GM23338 (cell line): ENCODE data around the gene SEMA6B. TPM values are rescaled to one million over a fixed set of nuclear protein-coding genes. Genes with fewer than 3 reads are reported as not detected.
"Not testable (repeated sequence)": the region's sequence is repeated elsewhere in the genome, so short reads cannot be mapped to it uniquely, and the experiment has no call there.

Experiments
- ATAC-seq: fragments of 200-7000 bp; cut with Tn5 transposase; 3 replicates; pipeline ENCODE4 v1.9.1; 2020
- DNase-seq: peaks from one replicate; pipeline ENCODE4 v3.0.0-alpha.2; 2015; ENCODE audit warnings: low spot score
- H2AFZ ChIP-seq: fragments of 200-600 bp; sonication (generic); 2 replicates; pipeline ENCODE4 v1.8.0; 2016; ENCODE audit warnings: antibody characterized with exemption, mild to moderate bottlenecking, moderate library complexity
- H3F3A ChIP-seq: fragments of 200-600 bp; sonication (generic); replicated peaks from 2 replicates; pipeline ENCODE4 v1.8.0; 2017; ENCODE audit warnings: antibody characterized with exemption, mixed run types, low read depth
- H3K27ac ChIP-seq: fragments of 200-600 bp; sonication (generic); 2 replicates; pipeline ENCODE4 v1.6.1; 2016; ENCODE audit warnings: low read depth
- H3K27me3 ChIP-seq: fragments of 200-600 bp; sonication (generic); 2 replicates; pipeline ENCODE4 v1.8.0; 2016; ENCODE audit warnings: mild to moderate bottlenecking, mixed run types, moderate library complexity; ENCODE audit not compliant: insufficient read depth
- H3K36me3 ChIP-seq: fragments of 200-600 bp; sonication (generic); 2 replicates; pipeline ENCODE4 v1.8.0; 2016; ENCODE audit warnings: mild to moderate bottlenecking; ENCODE audit not compliant: insufficient read depth
- H3K4me1 ChIP-seq: fragments of 200-600 bp; sonication (generic); 2 replicates; pipeline ENCODE4 v1.8.0; 2016; ENCODE audit warnings: mild to moderate bottlenecking, moderate library complexity; ENCODE audit not compliant: insufficient read depth
- H3K4me2 ChIP-seq: fragments of 200-600 bp; sonication (generic); 2 replicates; pipeline ENCODE4 v1.7.1; 2017; ENCODE audit warnings: mixed run types
- H3K4me3 ChIP-seq: fragments of 200-600 bp; sonication (generic); 2 replicates; pipeline ENCODE4 v1.6.1; 2016; ENCODE audit warnings: mixed run types
- H3K79me2 ChIP-seq: fragments of 200-600 bp; sonication (generic); replicated peaks from 2 replicates; pipeline ENCODE4 v1.8.0; 2017; ENCODE audit warnings: mild to moderate bottlenecking; ENCODE audit not compliant: insufficient read depth
- H3K9me2 ChIP-seq: fragments of 200-600 bp; sonication (generic); 2 replicates; pipeline ENCODE4 v1.8.0; 2017; ENCODE audit not compliant: insufficient read depth
- H4K20me1 ChIP-seq: fragments of 200-600 bp; sonication (generic); replicated peaks from 2 replicates; pipeline ENCODE4 v1.8.0; 2017; ENCODE audit warnings: mild to moderate bottlenecking; ENCODE audit not compliant: insufficient read depth
- H3K27ac Mint-ChIP-seq: 2 replicates; pipeline ENCODE4 v1.8.0; 2020; ENCODE audit warnings: inconsistent platforms, mild to moderate bottlenecking, moderate library complexity, mixed read lengths
- H3K27me3 Mint-ChIP-seq: 3 replicates; pipeline ENCODE4 v1.8.0; 2022; ENCODE audit warnings: low read depth, mild to moderate bottlenecking, moderate library complexity, mixed read lengths, inconsistent platforms; ENCODE audit not compliant: insufficient read depth, poor library complexity
- H3K36me3 Mint-ChIP-seq: 3 replicates; pipeline ENCODE4 v1.8.0; 2021; ENCODE audit warnings: low read depth, mild to moderate bottlenecking, inconsistent platforms, moderate library complexity, mixed read lengths
- H3K4me1 Mint-ChIP-seq: 3 replicates; pipeline ENCODE4 v1.8.0; 2020; ENCODE audit warnings: mild to moderate bottlenecking, inconsistent platforms, mixed read lengths
- H3K4me3 Mint-ChIP-seq: 3 replicates; pipeline ENCODE4 v1.8.0; 2021; ENCODE audit warnings: moderate library complexity, mild to moderate bottlenecking, inconsistent platforms, mixed read lengths
- H3K9me3 Mint-ChIP-seq: 3 replicates; pipeline ENCODE4 v1.8.0; 2020; ENCODE audit warnings: moderate library complexity, mild to moderate bottlenecking, inconsistent platforms, mixed read lengths
- CREB1 ChIP-seq: fragments of 250-450 bp; sonication (Bioruptor Pico); IDR thresholded peaks from 2 replicates; pipeline ENCODE4 v1.5.0; 2020; ENCODE audit warnings: low read depth, mild to moderate bottlenecking, moderate library complexity
- EZH2 ChIP-seq: fragments of 200-600 bp; sonication (generic); IDR thresholded peaks from one replicate; pipeline ENCODE4 v1.8.0; 2017; ENCODE audit warnings: antibody characterized with exemption, mild to moderate bottlenecking, low read depth; ENCODE audit not compliant: unreplicated experiment
- POLR2AphosphoS5 ChIP-seq: IDR thresholded peaks from 2 replicates; pipeline ENCODE4 v1.6.1; 2016; ENCODE audit warnings: antibody characterized with exemption, low read depth
- REST ChIP-seq: IDR thresholded peaks from one replicate; pipeline ENCODE4 v1.6.1; 2018; ENCODE audit warnings: antibody characterized with exemption; ENCODE audit not compliant: unreplicated experiment
- ZNF331 ChIP-seq: fragments of 250-450 bp; sonication (Bioruptor Pico); IDR thresholded peaks from 2 replicates; pipeline ENCODE4 v1.5.0; 2020; ENCODE audit warnings: low read depth, mild to moderate bottlenecking, moderate library complexity
- polyA plus RNA-seq: library from polyadenylated mRNA; unstranded; fragments of >200 nt; fragmentation: Nextera tagmentation; extraction: Ambion mirVana; gene quantifications from 2 replicates; pipeline ENCODE4 v1.2.1, GENCODE V29; 2016
- total RNA-seq: library from RNA; depleted of rRNA; stranded (reverse); fragments of >200 nt; shearing (Covaris generic); gene quantifications from 2 replicates; pipeline ENCODE4 v1.2.3, GENCODE V29; 2014
- TF ChIP-seq, protein P1 (sequence below): fragments of 250-450 bp; sonication (Bioruptor Pico); IDR thresholded peaks from 2 replicates; pipeline ENCODE4 v1.5.0; 2020; ENCODE audit warnings: mild to moderate bottlenecking, moderate library complexity
- TF ChIP-seq, protein P2 (sequence below): IDR thresholded peaks from 2 replicates; pipeline ENCODE4 v1.6.1; 2016; ENCODE audit warnings: antibody characterized with exemption

The SEMA6B gene
- total and polyA plus RNA-seq, 2 experiments from 2014 or later = 5.3 to 42.7 TPM

GRCh38 chr19:4566402-4567051, 7.0 kb upstream of the SEMA6B start (continued):
- TF ChIP-seq, protein P1, sequence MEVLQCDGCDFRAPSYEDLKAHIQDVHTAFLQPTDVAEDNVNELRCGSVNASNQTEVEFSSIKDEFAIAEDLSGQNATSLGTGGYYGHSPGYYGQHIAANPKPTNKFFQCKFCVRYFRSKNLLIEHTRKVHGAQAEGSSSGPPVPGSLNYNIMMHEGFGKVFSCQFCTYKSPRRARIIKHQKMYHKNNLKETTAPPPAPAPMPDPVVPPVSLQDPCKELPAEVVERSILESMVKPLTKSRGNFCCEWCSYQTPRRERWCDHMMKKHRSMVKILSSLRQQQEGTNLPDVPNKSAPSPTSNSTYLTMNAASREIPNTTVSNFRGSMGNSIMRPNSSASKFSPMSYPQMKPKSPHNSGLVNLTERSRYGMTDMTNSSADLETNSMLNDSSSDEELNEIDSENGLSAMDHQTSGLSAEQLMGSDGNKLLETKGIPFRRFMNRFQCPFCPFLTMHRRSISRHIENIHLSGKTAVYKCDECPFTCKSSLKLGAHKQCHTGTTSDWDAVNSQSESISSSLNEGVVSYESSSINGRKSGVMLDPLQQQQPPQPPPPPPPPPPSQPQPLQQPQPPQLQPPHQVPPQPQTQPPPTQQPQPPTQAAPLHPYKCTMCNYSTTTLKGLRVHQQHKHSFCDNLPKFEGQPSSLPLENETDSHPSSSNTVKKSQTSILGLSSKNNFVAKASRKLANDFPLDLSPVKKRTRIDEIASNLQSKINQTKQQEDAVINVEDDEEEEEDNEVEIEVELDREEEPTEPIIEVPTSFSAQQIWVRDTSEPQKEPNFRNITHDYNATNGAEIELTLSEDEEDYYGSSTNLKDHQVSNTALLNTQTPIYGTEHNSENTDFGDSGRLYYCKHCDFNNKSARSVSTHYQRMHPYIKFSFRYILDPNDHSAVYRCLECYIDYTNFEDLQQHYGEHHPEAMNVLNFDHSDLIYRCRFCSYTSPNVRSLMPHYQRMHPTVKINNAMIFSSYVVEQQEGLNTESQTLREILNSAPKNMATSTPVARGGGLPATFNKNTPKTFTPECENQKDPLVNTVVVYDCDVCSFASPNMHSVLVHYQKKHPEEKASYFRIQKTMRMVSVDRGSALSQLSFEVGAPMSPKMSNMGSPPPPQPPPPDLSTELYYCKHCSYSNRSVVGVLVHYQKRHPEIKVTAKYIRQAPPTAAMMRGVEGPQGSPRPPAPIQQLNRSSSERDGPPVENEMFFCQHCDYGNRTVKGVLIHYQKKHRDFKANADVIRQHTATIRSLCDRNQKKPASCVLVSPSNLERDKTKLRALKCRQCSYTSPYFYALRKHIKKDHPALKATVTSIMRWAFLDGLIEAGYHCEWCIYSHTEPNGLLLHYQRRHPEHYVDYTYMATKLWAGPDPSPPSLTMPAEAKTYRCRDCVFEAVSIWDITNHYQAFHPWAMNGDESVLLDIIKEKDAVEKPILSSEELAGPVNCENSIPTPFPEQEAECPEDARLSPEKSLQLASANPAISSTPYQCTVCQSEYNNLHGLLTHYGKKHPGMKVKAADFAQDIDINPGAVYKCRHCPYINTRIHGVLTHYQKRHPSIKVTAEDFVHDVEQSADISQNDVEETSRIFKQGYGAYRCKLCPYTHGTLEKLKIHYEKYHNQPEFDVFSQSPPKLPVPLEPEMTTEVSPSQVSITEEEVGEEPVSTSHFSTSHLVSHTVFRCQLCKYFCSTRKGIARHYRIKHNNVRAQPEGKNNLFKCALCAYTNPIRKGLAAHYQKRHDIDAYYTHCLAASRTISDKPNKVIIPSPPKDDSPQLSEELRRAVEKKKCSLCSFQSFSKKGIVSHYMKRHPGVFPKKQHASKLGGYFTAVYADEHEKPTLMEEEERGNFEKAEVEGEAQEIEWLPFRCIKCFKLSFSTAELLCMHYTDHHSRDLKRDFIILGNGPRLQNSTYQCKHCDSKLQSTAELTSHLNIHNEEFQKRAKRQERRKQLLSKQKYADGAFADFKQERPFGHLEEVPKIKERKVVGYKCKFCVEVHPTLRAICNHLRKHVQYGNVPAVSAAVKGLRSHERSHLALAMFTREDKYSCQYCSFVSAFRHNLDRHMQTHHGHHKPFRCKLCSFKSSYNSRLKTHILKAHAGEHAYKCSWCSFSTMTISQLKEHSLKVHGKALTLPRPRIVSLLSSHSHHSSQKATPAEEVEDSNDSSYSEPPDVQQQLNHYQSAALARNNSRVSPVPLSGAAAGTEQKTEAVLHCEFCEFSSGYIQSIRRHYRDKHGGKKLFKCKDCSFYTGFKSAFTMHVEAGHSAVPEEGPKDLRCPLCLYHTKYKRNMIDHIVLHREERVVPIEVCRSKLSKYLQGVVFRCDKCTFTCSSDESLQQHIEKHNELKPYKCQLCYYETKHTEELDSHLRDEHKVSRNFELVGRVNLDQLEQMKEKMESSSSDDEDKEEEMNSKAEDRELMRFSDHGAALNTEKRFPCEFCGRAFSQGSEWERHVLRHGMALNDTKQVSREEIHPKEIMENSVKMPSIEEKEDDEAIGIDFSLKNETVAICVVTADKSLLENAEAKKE (CRISPR knock-in tag) = no peak
- TF ChIP-seq EZH2 = no peak
- TF ChIP-seq POLR2AphosphoS5 = no peak
- TF ChIP-seq, protein P2, sequence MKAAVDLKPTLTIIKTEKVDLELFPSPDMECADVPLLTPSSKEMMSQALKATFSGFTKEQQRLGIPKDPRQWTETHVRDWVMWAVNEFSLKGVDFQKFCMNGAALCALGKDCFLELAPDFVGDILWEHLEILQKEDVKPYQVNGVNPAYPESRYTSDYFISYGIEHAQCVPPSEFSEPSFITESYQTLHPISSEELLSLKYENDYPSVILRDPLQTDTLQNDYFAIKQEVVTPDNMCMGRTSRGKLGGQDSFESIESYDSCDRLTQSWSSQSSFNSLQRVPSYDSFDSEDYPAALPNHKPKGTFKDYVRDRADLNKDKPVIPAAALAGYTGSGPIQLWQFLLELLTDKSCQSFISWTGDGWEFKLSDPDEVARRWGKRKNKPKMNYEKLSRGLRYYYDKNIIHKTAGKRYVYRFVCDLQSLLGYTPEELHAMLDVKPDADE = no peak
- TF ChIP-seq CREB1 = no peak
- no peak for TF ChIP-seq REST
- TF ChIP-seq ZNF331 (CRISPR knock-in tag) = no peak

DNA sequence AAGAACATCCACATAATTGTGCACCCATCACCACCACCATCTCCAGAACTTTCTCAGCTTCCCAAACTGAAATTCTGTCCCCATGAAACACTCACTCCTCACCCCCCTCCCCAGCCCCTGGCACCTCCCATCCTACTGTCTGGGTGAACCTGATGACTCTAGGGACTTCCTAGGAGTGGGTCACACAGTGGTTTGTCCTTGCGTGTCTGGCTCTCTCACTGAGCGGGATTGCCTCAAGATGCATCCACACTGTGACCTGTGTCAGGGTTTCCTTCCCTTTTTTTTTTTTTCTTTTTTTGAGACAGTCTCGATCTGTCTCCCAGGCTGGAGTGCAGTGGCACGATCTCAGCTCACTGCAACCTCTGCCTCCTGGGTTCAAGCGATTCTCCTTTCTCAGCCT, 4.1 kb upstream of the SEMA6B start:
- H3K4me1 Mint-ChIP-seq, H3K4me1 ChIP-seq, H3K27ac Mint-ChIP-seq, H3K79me2 ChIP-seq, H3K4me2 ChIP-seq, H2AFZ ChIP-seq, H3K9me3 Mint-ChIP-seq, H3K27ac ChIP-seq, H3K27me3 ChIP-seq, H3K4me3 ChIP-seq, H3F3A ChIP-seq, H3K27me3 Mint-ChIP-seq, DNase-seq, H3K9me2 ChIP-seq, H3K36me3 ChIP-seq, ATAC-seq, H3K36me3 Mint-ChIP-seq, H3K4me3 Mint-ChIP-seq: not testable (repeated sequence)
- peaks cover 12% of the 10 kb centered on the region for H4K20me1 ChIP-seq

DNA sequence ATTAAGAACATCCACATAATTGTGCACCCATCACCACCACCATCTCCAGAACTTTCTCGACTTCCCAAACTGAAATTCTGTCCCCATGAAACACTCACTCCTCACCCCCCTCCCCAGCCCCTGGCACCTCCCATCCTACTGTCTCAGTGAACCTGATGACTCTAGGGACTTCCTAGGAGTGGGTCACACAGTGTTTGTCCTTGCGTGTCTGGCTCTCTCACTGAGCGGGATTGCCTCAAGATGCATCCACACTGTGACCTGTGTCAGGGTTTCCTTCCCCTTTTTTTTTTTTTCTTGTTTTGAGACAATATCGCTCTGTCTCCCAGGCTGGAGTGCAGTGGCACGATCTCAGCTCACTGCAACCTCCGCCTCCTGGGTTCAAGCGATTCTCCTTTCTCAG, 2.6 kb upstream of the SEMA6B start:
- not testable (repeated sequence) for ATAC-seq

More for the DNA sequence above, 2.6 kb upstream of the SEMA6B start:
- H3K36me3 Mint-ChIP-seq, H3K27ac Mint-ChIP-seq, H3K27ac ChIP-seq, H3F3A ChIP-seq, H3K9me3 Mint-ChIP-seq, H3K27me3 ChIP-seq, H2AFZ ChIP-seq, H3K4me1 ChIP-seq, H3K79me2 ChIP-seq, H3K4me3 ChIP-seq, H3K4me1 Mint-ChIP-seq, H3K36me3 ChIP-seq, H3K4me3 Mint-ChIP-seq, H3K4me2 ChIP-seq, H3K9me2 ChIP-seq, DNase-seq: not testable (repeated sequence)
- H4K20me1 ChIP-seq = peaks cover 14% of the 10 kb centered on the region
- H3K27me3 Mint-ChIP-seq = peaks cover 14% of the 10 kb centered on the region
